HG03432 (cell line): Measurements from ENCODE around the gene HBG1.
"Not testable (repeated sequence)": the region's sequence is repeated elsewhere in the genome, so short reads cannot be mapped to it uniquely, and the experiment has no call there.

ENCODE experiments used
- ATAC-seq: cut with Tn5 transposase; IDR thresholded peaks from one replicate; pipeline ENCODE4 v1.9.1; 2021; ENCODE audit warnings: mild to moderate bottlenecking, moderate library complexity; ENCODE audit not compliant: unreplicated experiment

The HBG1 gene

DNA sequence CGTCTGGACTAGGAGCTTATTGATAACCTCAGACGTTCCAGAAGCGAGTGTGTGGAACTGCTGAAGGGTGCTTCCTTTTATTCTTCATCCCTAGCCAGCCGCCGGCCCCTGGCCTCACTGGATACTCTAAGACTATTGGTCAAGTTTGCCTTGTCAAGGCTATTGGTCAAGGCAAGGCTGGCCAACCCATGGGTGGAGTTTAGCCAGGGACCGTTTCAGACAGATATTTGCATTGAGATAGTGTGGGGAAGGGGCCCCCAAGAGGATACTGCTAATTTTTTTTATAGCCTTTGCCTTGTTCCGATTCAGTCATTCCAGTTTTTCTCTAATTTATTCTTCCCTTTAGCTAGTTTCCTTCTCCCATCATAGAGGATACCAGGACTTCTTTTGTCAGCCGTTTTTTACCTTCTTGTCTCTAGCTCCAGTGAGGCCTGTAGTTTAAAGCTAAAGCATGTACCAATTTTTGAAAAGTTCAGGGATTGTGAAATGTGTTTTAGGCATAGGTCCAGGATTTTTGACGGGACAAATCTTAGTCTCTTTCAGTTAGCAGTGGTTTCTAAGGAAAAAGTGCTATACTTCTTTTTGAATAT is at the start of gene HBG1:
Gene HBG1, minus strand, starts transcription at position 51 of the 590 bp plus-strand sequence. CDS start 53 bp downstream, outside the sequence.
- ATAC-seq = not testable (repeated sequence)

DNA sequence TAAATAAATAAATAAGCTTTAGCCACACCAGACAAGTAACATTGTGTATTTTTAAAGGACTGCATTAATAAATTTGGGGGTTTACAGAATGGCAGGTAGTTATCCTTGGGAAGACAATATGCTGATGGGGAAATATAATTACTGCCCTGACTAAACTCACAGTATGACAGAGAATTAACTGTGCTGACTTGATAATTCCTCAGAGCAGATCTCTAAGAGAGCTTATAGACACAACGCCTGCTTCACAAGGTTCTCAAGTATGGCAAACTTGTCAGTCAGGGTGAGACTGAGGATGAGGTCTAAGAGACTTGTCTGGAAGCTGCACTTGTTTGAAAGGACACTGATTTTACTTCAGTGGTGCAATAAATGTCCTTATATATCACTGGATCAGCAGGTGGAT is 48.8 kb upstream of the HBG1 start:
- ATAC-seq = no peak

DNA sequence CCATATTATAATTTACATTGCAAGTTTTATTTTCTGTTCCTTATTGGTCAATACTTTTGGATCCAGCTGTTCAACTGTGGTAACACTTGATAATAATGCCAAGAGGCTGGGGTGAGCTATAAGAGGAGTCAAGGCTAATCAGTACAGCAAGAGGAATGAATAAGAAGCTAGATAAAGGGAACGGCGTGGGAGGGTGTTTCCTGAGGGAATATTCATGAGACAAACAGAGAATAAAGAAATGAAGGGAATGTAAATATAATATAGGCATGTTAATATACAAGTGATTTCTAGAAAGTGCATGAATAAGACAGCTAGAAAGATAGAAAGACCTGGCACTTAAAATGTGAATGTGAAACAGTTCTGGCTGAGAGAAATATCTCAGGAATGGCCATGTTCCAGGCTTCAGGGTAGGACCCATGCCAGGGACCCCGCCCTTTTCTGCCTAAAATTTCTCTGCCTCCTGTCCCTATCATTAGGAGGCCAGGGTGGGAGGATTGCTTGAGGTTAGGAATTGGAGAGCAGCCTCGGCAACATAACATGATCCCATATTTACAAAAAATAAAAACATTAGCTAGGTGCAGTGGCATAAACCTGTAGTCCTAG is 48.2 kb upstream of the HBG1 start:
- ATAC-seq = no peak

DNA sequence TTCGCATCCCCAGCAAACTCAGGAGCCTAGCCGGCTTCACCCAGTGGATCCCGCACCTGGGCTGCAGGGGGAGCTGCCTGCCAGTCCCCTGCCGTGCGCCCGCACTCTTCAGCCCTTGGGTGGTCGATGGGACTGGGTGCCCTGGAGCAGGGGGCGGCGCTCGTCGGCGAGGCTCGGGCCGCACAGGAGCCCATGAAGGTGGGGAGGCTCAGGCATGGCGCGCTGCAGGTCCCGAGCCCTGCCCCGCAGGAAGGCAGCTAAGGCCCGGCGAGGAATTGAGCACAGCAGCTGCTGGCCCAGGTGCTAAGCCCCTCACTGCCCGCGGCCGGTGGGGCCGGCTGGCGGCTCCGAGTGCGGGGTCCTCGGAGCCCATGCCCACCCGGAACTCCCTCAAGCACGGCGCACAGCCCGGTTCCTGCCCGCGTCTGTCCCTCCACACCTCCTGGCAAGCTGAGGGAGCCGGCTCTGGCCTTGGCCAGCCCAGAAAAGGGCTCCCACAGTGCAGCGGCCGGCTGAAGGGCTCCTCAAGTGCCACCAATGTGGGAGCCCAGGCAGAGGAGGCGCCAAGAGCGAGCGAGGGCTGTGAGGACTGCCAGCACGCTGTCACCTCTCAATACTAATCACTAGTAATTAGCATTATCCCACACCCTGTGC is 44.8 kb upstream of the HBG1 start:
- not testable (repeated sequence) for ATAC-seq

DNA sequence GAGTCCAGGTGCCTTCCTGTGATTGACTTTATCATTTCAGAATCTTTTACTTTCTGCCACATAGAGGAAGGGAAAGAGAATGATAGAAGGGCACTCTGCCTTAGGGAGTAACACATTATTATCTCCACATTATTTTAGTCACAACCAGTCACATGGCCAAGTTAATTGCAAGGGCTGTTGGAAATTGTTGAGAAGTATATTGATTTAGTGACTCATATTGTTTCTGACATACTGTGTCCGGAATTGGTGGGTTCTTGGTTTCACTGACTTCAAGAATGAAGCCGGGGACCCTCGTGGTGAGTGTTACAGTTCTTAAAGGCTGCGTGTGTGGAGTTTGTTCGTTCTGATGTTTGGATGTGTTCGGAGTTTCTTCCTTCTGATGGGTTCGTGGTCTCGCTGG is 43.4 kb upstream of the HBG1 start:
- no peak for ATAC-seq

DNA sequence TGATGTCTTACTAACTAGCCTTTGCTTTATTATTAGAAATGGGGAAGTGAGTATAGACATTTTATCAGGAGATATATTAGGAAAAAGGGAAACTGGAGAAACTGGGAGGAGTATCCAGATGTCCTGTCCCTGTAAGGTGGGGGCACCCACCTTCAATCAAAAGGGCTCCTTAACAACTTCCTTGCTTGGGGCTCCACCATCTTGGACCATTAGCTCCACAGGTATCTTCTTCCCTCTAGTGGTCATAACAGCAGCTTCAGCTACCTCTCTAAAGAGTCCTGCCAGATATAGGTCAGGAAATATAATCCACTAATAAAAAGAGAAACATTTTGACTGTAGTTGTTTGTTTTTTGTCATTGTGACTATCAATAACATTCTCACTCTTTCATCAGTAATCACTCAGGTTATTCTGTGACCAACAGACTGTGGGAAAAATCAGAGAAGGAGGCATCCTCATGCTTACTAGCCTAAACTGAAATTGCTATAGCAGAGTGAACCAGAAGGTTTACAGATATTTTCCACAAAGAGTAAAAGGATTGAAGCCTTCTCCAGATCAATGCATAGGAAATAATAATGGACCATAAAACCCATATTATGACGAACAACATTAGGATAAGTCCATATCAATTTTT is 41.7 kb upstream of the HBG1 start:
- ATAC-seq = peak; percentile 97

DNA sequence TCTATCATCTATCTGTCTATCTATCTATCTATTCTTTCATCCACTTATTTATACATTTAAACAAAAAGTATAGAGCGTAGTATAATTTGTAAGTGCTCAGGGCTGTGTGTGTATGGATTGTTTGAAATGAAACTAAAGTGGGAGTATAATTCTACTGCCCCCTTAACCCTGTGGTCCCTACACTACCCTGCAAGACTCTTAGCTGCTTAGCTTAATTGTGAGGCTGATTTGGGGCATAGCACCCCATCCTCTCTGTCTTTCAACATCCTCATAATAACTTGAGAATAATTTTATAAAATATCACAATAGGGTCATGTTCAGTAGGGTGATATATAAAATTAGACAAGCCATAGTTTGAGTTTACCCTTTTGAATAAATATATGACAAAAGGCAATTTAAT is 40.4 kb upstream of the HBG1 start:
- no peak for ATAC-seq

DNA sequence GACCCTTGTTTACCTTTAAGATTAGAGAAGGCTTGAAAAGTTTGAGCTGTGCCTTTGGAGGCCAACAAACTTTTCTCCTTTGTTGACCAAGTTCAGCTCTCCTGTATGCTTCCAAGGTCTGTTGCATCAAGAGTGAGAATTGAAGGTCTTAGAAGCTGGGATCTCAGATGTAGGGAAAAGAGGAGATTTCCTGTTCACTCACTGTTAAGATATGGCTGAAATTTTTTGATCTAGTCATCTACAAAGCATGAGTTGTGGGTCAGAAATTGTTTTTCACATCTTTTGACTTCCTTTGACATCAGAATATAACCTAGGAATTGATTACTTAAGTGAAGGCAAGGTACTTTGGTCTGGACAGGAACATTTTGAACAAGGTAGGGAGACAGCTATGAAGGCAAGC is 40.0 kb upstream of the HBG1 start:
- ATAC-seq = no peak

DNA sequence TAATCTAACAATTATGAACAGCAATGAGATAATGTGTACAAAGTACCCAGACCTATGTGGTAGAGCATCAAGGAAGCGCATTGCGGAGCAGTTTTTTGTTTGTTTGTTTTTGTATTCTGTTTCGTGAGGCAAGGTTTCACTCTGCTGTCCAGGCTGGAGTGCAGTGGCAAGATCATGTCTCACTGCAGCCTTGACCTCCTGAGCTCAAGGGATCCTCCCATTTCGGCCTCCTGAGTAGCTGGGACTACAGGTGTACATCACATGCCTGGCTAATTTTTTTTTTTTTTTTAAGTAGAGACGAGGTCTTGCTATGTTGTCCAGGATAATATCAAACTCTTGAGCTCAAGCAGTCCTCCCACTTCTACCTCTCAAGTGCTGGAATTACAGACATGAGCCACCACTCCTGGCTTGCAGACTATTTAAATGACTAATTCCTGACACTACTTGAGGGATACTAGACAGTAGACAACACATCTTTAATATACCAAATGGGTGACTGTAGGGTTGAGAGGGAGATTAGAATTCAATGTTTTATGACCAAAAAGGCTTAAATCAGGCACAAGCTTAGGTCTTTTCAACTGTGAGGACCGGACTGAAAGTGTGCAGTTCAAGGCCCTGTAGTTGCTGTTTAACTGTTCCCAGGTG is 39.4 kb upstream of the HBG1 start:
- no peak for ATAC-seq

DNA sequence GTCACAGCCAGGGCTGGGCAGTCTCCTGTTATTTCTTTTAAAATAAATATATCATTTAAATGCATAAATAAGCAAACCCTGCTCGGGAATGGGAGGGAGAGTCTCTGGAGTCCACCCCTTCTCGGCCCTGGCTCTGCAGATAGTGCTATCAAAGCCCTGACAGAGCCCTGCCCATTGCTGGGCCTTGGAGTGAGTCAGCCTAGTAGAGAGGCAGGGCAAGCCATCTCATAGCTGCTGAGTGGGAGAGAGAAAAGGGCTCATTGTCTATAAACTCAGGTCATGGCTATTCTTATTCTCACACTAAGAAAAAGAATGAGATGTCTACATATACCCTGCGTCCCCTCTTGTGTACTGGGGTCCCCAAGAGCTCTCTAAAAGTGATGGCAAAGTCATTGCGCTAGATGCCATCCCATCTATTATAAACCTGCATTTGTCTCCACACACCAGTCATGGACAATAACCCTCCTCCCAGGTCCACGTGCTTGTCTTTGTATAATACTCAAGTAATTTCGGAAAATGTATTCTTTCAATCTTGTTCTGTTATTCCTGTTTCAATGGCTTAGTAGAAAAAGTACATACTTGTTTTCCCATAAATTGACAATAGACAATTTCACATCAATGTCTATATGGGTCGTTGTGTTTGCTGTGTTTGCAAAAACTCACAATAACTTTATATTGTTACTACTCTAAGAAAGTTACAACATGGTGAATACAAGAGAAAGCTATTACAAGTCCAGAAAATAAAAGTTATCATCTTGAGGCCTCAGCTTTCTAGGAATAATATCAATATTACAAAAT is 38.6 kb upstream of the HBG1 start:
- no peak for ATAC-seq

DNA sequence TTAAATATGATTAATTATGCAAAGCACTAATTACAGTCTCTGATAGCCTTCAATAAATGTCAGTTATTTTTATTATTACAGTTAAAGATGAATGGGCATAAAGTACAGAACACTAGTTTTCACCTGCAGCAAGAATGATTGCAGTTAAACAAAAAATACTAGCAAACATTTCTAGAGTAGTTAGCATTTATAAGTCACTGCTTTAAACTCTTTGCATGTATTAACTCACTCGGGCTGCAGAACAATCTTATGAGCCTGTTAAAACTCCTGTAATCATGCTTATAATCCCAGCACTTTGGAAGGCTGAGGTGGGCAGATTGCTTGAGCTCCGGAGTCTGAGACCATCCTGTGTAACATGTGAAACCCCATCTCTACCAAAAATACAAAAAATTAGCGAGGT is 37.2 kb upstream of the HBG1 start:
- ATAC-seq = no peak

DNA sequence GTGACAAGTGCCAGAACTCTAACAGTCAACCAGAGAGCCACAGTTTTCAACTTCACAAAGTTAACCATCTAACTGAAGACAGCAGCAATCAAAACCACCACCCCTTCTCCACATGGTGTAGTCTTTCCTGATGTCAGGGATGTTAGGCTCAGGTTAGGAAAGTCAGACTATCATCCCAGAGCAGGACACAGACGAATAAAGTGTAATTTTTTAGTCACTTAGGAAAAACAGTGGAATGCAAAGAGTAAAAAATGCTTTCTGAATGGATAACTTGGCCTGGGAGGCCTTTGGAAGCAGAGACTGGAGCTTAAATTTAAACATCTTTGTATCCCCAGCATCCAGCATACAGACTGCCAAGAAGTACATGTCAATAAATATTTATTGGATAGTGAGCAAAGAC is 36.7 kb upstream of the HBG1 start:
- ATAC-seq = no peak

DNA sequence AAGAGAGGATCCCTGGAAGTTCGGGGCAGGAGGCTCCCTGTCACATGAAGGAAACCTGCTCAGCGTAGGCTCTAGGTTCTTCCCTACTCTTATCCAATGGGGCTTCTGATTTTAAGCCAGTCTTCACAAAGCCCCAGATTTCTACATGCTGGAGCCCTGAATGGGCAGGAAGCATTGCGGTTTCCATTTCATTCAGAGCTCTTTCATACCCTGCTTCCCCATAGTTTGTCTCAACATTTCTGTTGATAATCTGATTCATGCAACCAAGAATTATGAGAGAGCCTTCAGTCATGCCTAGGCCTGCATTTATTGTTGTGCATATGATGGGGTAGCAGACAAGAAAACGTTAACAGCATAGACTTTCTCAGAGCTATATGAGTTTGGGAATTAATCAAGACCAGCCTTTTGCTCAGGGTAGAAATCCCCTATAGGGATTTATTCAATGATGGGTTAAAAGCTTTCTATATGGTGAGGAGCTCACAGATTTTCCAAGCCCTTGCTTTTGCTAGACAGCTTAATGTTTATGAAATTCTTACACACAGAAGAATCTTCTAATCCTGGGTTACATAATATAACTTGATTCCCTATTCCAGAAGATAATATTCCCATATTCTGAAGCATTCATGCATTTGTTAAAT is 36.2 kb upstream of the HBG1 start:
- ATAC-seq = no peak

DNA sequence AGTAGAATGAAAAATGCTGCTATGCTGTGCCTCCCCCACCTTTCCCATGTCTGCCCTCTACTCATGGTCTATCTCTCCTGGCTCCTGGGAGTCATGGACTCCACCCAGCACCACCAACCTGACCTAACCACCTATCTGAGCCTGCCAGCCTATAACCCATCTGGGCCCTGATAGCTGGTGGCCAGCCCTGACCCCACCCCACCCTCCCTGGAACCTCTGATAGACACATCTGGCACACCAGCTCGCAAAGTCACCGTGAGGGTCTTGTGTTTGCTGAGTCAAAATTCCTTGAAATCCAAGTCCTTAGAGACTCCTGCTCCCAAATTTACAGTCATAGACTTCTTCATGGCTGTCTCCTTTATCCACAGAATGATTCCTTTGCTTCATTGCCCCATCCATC is 35.0 kb upstream of the HBG1 start:
- no peak for ATAC-seq

DNA sequence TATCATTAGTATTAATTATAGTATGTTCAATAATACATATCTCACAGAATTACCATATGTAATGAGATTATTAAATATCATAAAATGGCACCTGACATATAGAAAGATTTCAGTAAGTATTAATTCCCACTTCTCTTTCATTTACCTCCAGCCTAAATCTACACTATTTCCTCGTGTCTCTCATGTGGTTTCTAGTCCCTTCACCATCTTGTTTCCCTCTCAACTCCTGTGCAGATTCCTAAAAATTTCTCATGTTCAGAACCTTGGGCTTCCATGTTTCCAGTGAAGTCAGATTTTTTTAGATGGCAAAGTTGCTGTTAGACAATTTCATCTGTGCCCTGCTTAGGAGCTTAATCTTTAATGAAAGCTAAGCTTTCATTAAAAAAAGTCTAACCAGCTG is 34.2 kb upstream of the HBG1 start:
- no peak for ATAC-seq

DNA sequence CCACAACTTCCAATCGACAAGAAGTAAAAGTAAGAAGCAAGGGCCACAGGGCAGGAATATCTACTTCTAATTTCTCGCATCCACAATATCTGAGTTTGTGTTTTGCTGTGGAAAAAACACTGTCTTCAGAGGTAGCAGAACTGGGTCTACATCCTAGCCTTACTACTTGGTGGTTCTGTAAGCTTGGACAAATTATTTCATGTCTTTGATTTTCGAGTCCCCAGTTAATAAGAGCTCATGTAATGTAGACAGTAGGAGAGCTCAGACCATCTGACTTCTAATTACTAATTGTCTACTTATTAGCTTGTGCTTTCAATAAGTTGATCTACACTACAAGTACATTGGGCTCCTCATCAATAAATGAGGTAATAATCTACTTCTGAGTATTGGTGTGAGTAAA is 33.4 kb upstream of the HBG1 start:
- ATAC-seq = no peak

DNA sequence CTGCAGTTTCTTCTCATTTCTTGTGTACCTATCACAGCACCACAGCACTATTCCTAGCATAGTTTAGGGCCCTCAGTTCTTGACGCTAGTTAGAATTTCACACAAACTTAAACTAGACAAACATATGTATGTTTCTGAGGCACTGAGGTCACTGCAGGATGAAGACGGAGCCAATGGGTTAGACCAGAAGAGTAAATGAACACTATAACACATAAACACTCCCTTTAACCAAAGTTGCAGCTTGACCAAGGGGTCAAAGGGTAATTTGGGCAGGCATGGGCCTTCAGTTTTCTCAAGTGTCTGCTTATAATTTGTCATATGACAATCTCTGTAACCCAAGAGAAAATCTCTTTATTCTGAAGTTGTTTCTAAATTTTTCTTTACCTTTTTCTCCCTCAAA is 33.0 kb upstream of the HBG1 start:
- no peak for ATAC-seq

DNA sequence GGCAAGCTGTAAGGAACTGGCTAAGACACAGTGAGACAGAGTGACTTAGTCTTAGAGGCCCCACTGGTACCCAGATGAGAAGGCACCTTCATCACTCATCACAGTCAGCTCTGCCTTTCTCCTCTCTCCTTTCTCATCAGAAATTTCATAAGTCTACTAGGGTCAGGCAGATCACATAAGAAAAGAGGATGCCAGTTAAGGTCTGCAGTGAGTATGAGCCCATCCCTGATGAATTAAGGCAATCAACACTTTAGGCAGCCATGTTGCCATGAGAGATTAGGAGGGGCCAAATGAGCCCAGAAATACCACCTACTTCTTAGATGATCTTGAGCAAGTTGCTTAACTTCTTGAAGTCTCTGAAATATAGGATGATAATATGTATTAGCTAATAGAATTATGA is 31.9 kb upstream of the HBG1 start:
- no peak for ATAC-seq

DNA sequence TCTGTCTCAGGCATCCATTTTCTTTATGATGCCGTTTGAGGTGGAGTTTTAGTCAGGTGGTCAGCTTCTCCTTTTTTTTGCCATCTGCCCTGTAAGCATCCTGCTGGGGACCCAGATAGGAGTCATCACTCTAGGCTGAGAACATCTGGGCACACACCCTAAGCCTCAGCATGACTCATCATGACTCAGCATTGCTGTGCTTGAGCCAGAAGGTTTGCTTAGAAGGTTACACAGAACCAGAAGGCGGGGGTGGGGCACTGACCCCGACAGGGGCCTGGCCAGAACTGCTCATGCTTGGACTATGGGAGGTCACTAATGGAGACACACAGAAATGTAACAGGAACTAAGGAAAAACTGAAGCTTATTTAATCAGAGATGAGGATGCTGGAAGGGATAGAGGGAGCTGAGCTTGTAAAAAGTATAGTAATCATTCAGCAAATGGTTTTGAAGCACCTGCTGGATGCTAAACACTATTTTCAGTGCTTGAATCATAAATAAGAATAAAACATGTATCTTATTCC is 31.0 kb upstream of the HBG1 start:
- peak; percentile 95 for ATAC-seq

DNA sequence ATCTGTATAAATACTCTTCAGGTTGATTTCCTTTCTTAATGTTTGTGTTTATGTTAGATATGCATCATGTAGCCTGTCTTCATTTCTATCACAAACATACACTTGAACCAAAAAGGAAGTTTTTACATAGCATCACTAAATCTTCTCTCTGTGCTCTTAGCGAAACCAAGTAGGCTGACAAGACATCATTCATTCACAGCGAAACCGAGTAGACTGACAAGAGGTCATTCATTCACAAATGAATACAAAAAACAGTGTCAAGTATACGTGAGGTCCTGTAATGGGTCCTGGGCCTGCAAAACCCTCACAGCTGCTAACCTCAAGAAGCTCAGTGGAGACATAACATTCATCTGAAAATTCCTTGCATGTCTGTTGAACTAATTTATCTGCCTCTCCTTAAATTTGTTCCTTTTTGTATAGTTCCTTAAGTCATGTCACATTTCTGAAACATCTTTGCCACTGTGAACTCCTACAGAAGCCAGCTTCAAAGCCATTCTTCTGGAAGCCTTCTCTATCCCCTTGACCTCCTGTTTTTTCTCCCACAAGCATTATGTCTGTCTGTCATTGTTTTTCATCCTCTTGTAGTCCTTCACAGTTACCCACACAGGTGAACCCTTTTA is 29.9 kb upstream of the HBG1 start:
- no peak for ATAC-seq
